GM12878 (cell line): Measurements from ENCODE around the gene ARPP21. TPM values are rescaled to one million over a fixed set of nuclear protein-coding genes. Genes with fewer than 3 reads are reported as not detected.

Source experiments
- ATAC-seq: fragments of 200-7000 bp; cut with Tn5 transposase; 3 replicates; pipeline ENCODE4 v1.9.1; 2020; ENCODE audit warnings: mild to moderate bottlenecking, moderate library complexity
- BruUV-seq: library from RNA; stranded (reverse); fragments of 400-500 nt; replicated peaks from 2 replicates; lab custom pipeline; 2021; lab: Mats Ljungman, UMichigan
- CTCF ChIA-PET: fragments of 300-600 bp; sonication (Branson Sonifier 250); formaldehyde crosslinking; extraction: SDS; loops from one replicate; lab custom pipeline; 2021; ENCODE audit warnings: inconsistent platforms; lab: Yijun Ruan, JAX
- POLR2A ChIA-PET: fragments of 350-600 bp; formaldehyde crosslinking; extraction: SDS; loops from one replicate; lab custom pipeline; 2021; ENCODE audit warnings: inconsistent platforms; lab: Charles Lee
- RAD21 ChIA-PET: fragments of 300-600 bp; sonication (Branson Sonifier 250); formaldehyde crosslinking; loops from one replicate; lab custom pipeline; 2023; ENCODE audit warnings: antibody characterized with exemption; ENCODE audit not compliant: unreplicated experiment; lab: Charles Lee
- SMC1A ChIA-PET: fragments of 300-600 bp; sonication (Branson Sonifier 250); formaldehyde crosslinking; loops from one replicate; lab custom pipeline; 2023; ENCODE audit not compliant: unreplicated experiment, uncharacterized antibody; lab: Charles Lee
- DNase-seq: peaks from one replicate; pipeline ENCODE4 v3.0.0-alpha.2; 2011; ENCODE audit warnings: low read depth, low spot score
- FAIRE-seq: peaks from 3 replicates; lab custom pipeline; 2011; peaks lifted over from hg19 to GRCh38; lab: Jason Lieb, UNC
- H2AFZ ChIP-seq: 2 replicates; pipeline ENCODE4 v1.6.0; 2011; ENCODE audit warnings: low read depth, low read length, control low read depth; ENCODE audit not compliant: control insufficient read depth
- H3K27ac ChIP-seq: 2 replicates; pipeline ENCODE4 v1.5.1; 2011; ENCODE audit warnings: control low read depth; ENCODE audit not compliant: control insufficient read depth, insufficient read depth
- H3K27me3 ChIP-seq, 2 experiments: replicated peaks in 1 of 2; 2 replicates each; pipeline versions ENCODE4 v1.6.0 to v1.6.1; 2011; ENCODE audit warnings: low read length in 1 of 2; ENCODE audit not compliant: control insufficient read depth in 2 of 2, insufficient read depth in 2 of 2
- H3K36me3 ChIP-seq, 2 experiments: 2 replicates each; pipeline ENCODE4 v1.5.1; 2011; ENCODE audit warnings: low read length in 1 of 2; ENCODE audit not compliant: control insufficient read depth in 2 of 2, insufficient read depth in 2 of 2
- H3K4me1 ChIP-seq: 2 replicates; pipeline ENCODE4 v1.6.1; 2011; ENCODE audit warnings: mild to moderate bottlenecking, low read length, moderate library complexity, mixed read lengths; ENCODE audit not compliant: control insufficient read depth, insufficient read depth
- H3K4me2 ChIP-seq: 2 replicates; pipeline ENCODE4 v1.6.0; 2011; ENCODE audit warnings: control low read depth; ENCODE audit not compliant: control insufficient read depth, insufficient read depth
- H3K4me3 ChIP-seq: fragments of 200-600 bp; sonication (generic); 2 replicates; pipeline ENCODE4 v1.5.1; 2016
- H3K79me2 ChIP-seq: 2 replicates; pipeline ENCODE4 v1.6.0; 2011; ENCODE audit warnings: low read length; ENCODE audit not compliant: control insufficient read depth, insufficient read depth
- H3K9ac ChIP-seq: 2 replicates; pipeline ENCODE4 v1.8.0; 2011; ENCODE audit warnings: low read length, control low read depth, mixed read lengths; ENCODE audit not compliant: control insufficient read depth, insufficient read depth
- H3K9me3 ChIP-seq: replicated peaks from 3 replicates; pipeline ENCODE4 v1.5.1; 2011; ENCODE audit warnings: mild to moderate bottlenecking, low read length; ENCODE audit not compliant: control insufficient read depth, insufficient read depth
- H4K20me1 ChIP-seq: 2 replicates; pipeline ENCODE4 v1.6.0; 2011; ENCODE audit not compliant: control insufficient read depth, insufficient read depth
- BMI1 ChIP-seq: fragments of 450-650 bp; IDR thresholded peaks from 2 replicates; pipeline ENCODE4 v1.6.1; 2016; ENCODE audit warnings: mild to moderate bottlenecking, moderate library complexity, borderline replicate concordance
- CEBPB ChIP-seq, 2 experiments: fragments of 150-350 bp in 1 of 2; IDR thresholded peaks; 2 replicates each; pipeline ENCODE4 v1.6.1; 2012 to 2014; ENCODE audit warnings: low read depth in 2 of 2, low read length in 2 of 2, borderline replicate concordance in 1 of 2, inconsistent platforms in 1 of 2
- ETV6 ChIP-seq, 2 experiments: fragments of 450-650 bp in 1 of 2; IDR thresholded peaks in 1 of 2; conservative IDR thresholded peaks in 1 of 2; 2 replicates each; pipeline ENCODE4 v1.6.1; 2014; ENCODE audit warnings: antibody characterized with exemption in 1 of 2, borderline replicate concordance in 1 of 2, low read depth in 1 of 2, mild to moderate bottlenecking in 1 of 2, moderate library complexity in 1 of 2
- JUND ChIP-seq: IDR thresholded peaks from 2 replicates; pipeline ENCODE4 v1.6.1; 2012; ENCODE audit warnings: low read depth, mild to moderate bottlenecking, low read length, improper control_type of control experiment, moderate library complexity
- LARP7 ChIP-seq: fragments of 450-650 bp; IDR thresholded peaks from 2 replicates; pipeline ENCODE4 v1.6.1; 2017; ENCODE audit warnings: mild to moderate bottlenecking
- MTA2 ChIP-seq: fragments of 450-650 bp; IDR thresholded peaks from 2 replicates; pipeline ENCODE4 v1.6.1; 2016; ENCODE audit warnings: low read depth, mild to moderate bottlenecking, moderate library complexity
- PAX5 ChIP-seq: IDR thresholded peaks from 2 replicates; pipeline ENCODE4 v1.6.1; 2011; ENCODE audit warnings: low read depth, low read length, borderline replicate concordance
- RAD21 ChIP-seq: IDR thresholded peaks from 2 replicates; pipeline ENCODE4 v1.6.1; 2011; ENCODE audit warnings: mild to moderate bottlenecking, low read depth, low read length, moderate library complexity; ENCODE audit not compliant: insufficient read depth
- SIN3A ChIP-seq: IDR thresholded peaks from 2 replicates; pipeline ENCODE4 v1.6.1; 2012; ENCODE audit warnings: low read depth, low read length, improper control_type of control experiment
- WGBS: methylation state at CpG from one replicate; pipeline ENCODE4 v1.1.6; 2016; ENCODE audit warnings: low lambda C conversion rate; ENCODE audit not compliant: insufficient replicate concordance, insufficient coverage; ENCODE audit errors: missing lambda C conversion rate; 5-methylcytosine and 5-hydroxymethylcytosine counted together
- in situ Hi-C: fragments of 300-500 bp; cut with MboI; formaldehyde crosslinking; loops from 9 replicates; pipeline ENCODE4 v1.14.3; 2018; ENCODE audit warnings: mixed read lengths
- intact Hi-C: fragments of 100-400 bp; cut with micrococcal nuclease; formaldehyde crosslinking; loops from one replicate; pipeline ENCODE4 v1.14.2; 2022; ENCODE audit not compliant: unreplicated experiment
- polyA plus RNA-seq, 11 experiments: library from polyadenylated mRNA; depleted of rRNA in 4 of 11; unstranded in 6 of 11; stranded (reverse) in 5 of 11; fragments of >200 nt; fragmentation: Nextera tagmentation in 4 of 11; fragmentation: Illumina TruSeq in 1 of 11; extraction: Ambion mirVana in 4 of 11; extraction: Trizol in 1 of 11; gene quantifications; 1 replicate in 1 of 11; 2 replicates in 10 of 11; pipeline versions ENCODE4 v1.2.1 to v1.2.3, GENCODE V29; 2011 to 2016; ENCODE audit warnings: inconsistent platforms in 2 of 11, missing spikeins in 2 of 11, low read depth in 1 of 11
- total RNA-seq, 4 experiments: library from RNA; depleted of rRNA in 3 of 4; stranded (reverse); fragments of >200 nt in 3 of 4; fragmentation: Illumina TruSeq in 1 of 4; extraction: Trizol in 1 of 4; gene quantifications; 2 replicates each; pipeline versions ENCODE4 v1.2.1 to v1.2.3, GENCODE V29; 2013 to 2021
- TF ChIP-seq, protein P1 (sequence below): fragments of 450-650 bp; IDR thresholded peaks from 2 replicates; pipeline ENCODE4 v1.6.1; 2017; ENCODE audit warnings: mild to moderate bottlenecking, moderate library complexity
- TF ChIP-seq, protein P2 (sequence below): IDR thresholded peaks from 2 replicates; pipeline ENCODE4 v1.6.1; 2011; ENCODE audit warnings: low read depth, mild to moderate bottlenecking, low read length, moderate library complexity, borderline replicate concordance; ENCODE audit errors: extremely low read depth
- TF ChIP-seq, protein P3 (sequence below), 3 experiments: IDR thresholded peaks in 2 of 3; conservative IDR thresholded peaks in 1 of 3; 2 replicates each; pipeline ENCODE4 v1.5.1; 2011; ENCODE audit warnings: low read depth in 3 of 3, low read length in 3 of 3, mild to moderate bottlenecking in 3 of 3, control low read depth in 2 of 3, moderate library complexity in 2 of 3, inconsistent platforms in 1 of 3, mixed read lengths in 1 of 3; ENCODE audit not compliant: control insufficient read depth in 2 of 3, insufficient read depth in 1 of 3; ENCODE audit errors: extremely low read depth in 1 of 3

The ARPP21 gene
- total and polyA plus RNA-seq, 10 of the 15 experiments (the other 5 are each of a cell fraction or from before 2014, with no cell fraction given): not detected

DNA sequence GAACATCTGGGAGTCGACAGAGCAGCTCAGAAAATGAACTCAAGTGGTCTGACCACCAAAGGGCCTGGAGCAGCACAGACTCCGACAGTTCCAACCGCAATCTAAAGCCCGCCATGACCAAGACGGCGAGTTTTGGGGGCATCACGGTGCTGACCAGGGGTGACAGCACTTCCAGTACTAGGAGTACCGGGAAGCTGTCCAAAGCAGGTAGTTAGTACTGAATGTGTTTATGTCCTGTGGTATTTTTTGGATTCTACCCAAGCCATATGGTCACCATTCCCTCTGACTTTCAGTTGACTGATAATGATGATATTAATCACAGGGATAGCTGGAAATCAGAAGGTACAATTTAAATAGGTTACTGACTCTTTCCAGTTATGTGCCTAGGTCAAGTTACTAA, 82.3 kb downstream of the ARPP21 start:
- Histone ChIP-seq H2AFZ (no peak overlapping the region), H3K4me3 (no peak overlapping the region), H4K20me1 (no peaks in the 10 kb centered on the region), H3K36me3 (no peaks in the 10 kb centered on the region), H3K79me2 (no peaks in the 10 kb centered on the region), H3K9ac (no peak overlapping the region), H3K27me3 (no peaks in the 10 kb centered on the region; a peak in 1 of 4 replicates), H3K4me2 (no peak overlapping the region), H3K9me3 (no peaks in the 10 kb centered on the region), H3K27ac (no peak overlapping the region), H3K4me1 (no peaks in the 10 kb centered on the region)
- intact Hi-C loops (no loop called here), in situ Hi-C loops (no loop called here)
- CTCF ChIA-PET: no interaction called here
- no peak for ATAC-seq
- SMC1A ChIA-PET: no interaction called here
- no peak for FAIRE-seq
- POLR2A ChIA-PET: no interaction called here
- TF ChIP-seq RAD21 (no peak), MTA2 (no peak)
- RAD21 ChIA-PET: no interaction called here
- 50% methylated on average over 8 of the region's 8 CpGs for WGBS
- DNase-seq: no peak
- no TSS peak for BruUV-seq

DNA sequence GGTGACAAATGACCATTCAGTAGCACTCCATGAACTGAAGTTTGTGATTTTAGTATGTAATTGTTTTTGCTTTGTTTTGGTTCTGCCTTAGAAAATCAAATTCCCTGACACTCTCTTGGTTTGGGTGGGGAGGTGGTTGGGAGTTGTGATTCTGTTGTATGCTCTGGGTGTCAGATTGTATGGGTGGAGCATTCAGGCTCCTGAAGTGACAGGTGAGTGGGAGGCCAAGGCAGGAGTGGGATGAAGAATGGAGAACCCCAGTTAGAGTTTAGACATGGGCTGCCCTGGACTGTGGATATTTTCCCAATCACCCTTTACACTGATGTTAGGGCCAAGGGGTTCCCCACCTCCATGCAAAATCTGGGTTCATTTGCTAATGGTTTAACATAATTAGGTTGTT, 83.6 kb downstream of the ARPP21 start:
- RAD21 ChIA-PET: no interaction called here
- TF ChIP-seq PAX5 (no peak), SIN3A (no peak), ETV6 (conservative IDR thresholded peaks at IDR 0.05 in 1 of 2, IDR thresholded peaks at IDR 0.05 in 1 of 2; ENCODE audit: borderline replicate concordance in 1 of 2, low read depth in 1 of 2) (no peak), JUND (no peak), LARP7 (no peak), BMI1 (no peak), CEBPB (IDR thresholded peaks at IDR 0.05; ENCODE audit: borderline replicate concordance in 1 of 2, low read depth in 2 of 2, low read length in 2 of 2) (no peak)
- TF ChIP-seq, protein P1, sequence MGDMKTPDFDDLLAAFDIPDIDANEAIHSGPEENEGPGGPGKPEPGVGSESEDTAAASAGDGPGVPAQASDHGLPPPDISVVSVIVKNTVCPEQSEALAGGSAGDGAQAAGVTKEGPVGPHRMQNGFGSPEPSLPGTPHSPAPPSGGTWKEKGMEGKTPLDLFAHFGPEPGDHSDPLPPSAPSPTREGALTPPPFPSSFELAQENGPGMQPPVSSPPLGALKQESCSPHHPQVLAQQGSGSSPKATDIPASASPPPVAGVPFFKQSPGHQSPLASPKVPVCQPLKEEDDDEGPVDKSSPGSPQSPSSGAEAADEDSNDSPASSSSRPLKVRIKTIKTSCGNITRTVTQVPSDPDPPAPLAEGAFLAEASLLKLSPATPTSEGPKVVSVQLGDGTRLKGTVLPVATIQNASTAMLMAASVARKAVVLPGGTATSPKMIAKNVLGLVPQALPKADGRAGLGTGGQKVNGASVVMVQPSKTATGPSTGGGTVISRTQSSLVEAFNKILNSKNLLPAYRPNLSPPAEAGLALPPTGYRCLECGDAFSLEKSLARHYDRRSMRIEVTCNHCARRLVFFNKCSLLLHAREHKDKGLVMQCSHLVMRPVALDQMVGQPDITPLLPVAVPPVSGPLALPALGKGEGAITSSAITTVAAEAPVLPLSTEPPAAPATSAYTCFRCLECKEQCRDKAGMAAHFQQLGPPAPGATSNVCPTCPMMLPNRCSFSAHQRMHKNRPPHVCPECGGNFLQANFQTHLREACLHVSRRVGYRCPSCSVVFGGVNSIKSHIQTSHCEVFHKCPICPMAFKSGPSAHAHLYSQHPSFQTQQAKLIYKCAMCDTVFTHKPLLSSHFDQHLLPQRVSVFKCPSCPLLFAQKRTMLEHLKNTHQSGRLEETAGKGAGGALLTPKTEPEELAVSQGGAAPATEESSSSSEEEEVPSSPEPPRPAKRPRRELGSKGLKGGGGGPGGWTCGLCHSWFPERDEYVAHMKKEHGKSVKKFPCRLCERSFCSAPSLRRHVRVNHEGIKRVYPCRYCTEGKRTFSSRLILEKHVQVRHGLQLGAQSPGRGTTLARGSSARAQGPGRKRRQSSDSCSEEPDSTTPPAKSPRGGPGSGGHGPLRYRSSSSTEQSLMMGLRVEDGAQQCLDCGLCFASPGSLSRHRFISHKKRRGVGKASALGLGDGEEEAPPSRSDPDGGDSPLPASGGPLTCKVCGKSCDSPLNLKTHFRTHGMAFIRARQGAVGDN: no peak
- TF ChIP-seq, protein P2, sequence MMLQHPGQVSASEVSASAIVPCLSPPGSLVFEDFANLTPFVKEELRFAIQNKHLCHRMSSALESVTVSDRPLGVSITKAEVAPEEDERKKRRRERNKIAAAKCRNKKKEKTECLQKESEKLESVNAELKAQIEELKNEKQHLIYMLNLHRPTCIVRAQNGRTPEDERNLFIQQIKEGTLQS: no peak
- TF ChIP-seq, protein P3, sequence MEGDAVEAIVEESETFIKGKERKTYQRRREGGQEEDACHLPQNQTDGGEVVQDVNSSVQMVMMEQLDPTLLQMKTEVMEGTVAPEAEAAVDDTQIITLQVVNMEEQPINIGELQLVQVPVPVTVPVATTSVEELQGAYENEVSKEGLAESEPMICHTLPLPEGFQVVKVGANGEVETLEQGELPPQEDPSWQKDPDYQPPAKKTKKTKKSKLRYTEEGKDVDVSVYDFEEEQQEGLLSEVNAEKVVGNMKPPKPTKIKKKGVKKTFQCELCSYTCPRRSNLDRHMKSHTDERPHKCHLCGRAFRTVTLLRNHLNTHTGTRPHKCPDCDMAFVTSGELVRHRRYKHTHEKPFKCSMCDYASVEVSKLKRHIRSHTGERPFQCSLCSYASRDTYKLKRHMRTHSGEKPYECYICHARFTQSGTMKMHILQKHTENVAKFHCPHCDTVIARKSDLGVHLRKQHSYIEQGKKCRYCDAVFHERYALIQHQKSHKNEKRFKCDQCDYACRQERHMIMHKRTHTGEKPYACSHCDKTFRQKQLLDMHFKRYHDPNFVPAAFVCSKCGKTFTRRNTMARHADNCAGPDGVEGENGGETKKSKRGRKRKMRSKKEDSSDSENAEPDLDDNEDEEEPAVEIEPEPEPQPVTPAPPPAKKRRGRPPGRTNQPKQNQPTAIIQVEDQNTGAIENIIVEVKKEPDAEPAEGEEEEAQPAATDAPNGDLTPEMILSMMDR (IDR thresholded peaks at IDR 0.05 in 2 of 3, conservative IDR thresholded peaks at IDR 0.05 in 1 of 3; ENCODE audit: control insufficient read depth in 2 of 3, extremely low read depth in 1 of 3, insufficient read depth in 1 of 3, low read depth in 3 of 3, low read length in 3 of 3): no peak

More for the DNA sequence above, 83.6 kb downstream of the ARPP21 start:
- Histone ChIP-seq H3K36me3 (no peaks in the 10 kb centered on the region), H3K4me1 (no peaks in the 10 kb centered on the region), H3K27ac (no peak overlapping the region), H3K27me3 (no peaks in the 10 kb centered on the region; a peak in 1 of 4 replicates), H3K79me2 (no peaks in the 10 kb centered on the region), H2AFZ (no peak overlapping the region), H3K4me2 (no peak overlapping the region), H4K20me1 (no peaks in the 10 kb centered on the region), H3K9me3 (no peaks in the 10 kb centered on the region), H3K9ac (no peak overlapping the region), H3K4me3 (no peak overlapping the region)
- ChIA-PET CTCF (no interaction called here), SMC1A (no interaction called here), POLR2A (no interaction called here)
- in situ Hi-C loops: no loop called here
- DNase-seq (no peak), ATAC-seq (no peak), FAIRE-seq (no peak)
- no TSS peak for BruUV-seq
- intact Hi-C loops: no loop called here
